ENCODE results near the gene AOX1.

DNA sequence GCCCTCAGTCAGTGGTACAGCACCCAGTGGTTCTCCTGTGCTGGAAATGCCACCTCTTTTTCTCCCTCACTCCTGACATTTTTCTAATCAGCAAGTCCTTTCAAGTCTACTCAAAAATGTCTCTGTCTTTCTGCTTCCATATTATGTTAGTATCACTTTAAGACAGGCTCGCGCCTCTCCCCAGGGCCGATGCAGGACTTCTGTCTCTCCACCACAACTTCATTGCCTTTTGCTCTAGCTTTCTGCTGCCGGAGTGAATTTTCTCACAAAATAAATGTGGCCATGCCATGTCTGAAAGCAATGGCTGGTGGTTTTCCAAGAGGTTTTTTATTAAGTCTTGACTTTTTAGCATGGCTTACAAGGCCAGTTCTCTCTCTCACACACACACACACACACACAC lies 73.6 kb downstream of the AOX1 start:
- TF ChIP-seq, protein P1, sequence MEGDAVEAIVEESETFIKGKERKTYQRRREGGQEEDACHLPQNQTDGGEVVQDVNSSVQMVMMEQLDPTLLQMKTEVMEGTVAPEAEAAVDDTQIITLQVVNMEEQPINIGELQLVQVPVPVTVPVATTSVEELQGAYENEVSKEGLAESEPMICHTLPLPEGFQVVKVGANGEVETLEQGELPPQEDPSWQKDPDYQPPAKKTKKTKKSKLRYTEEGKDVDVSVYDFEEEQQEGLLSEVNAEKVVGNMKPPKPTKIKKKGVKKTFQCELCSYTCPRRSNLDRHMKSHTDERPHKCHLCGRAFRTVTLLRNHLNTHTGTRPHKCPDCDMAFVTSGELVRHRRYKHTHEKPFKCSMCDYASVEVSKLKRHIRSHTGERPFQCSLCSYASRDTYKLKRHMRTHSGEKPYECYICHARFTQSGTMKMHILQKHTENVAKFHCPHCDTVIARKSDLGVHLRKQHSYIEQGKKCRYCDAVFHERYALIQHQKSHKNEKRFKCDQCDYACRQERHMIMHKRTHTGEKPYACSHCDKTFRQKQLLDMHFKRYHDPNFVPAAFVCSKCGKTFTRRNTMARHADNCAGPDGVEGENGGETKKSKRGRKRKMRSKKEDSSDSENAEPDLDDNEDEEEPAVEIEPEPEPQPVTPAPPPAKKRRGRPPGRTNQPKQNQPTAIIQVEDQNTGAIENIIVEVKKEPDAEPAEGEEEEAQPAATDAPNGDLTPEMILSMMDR (IDR thresholded peaks at IDR 0.05) = no peak
- no peak for TF ChIP-seq POLR2A (IDR thresholded peaks at IDR 0.05)

Measured in thyroid gland (tissue), 4 donors.